HT-29 (cell line): Measurements from ENCODE around the gene ZDHHC21. TPM values are rescaled to one million over a fixed set of nuclear protein-coding genes. Genes with fewer than 3 reads are reported as not detected.

Experiments used
- DNase-seq: peaks from one replicate; pipeline ENCODE4 v3.0.0-alpha.2; 2015; ENCODE audit warnings: low spot score
- total RNA-seq: library from RNA; depleted of rRNA; stranded (reverse); fragments of >200 nt; shearing (Covaris generic); gene quantifications from 2 replicates; pipeline ENCODE4 v1.2.3, GENCODE V29; 2014; rRNA removed

The ZDHHC21 gene
- total RNA-seq, result 5.2 and 6.1 TPM in 2 replicates

- peak; percentile 58 for DNase-seq
Measured at GRCh38 chr9:14693251-14693861, at the start of gene ZDHHC21. TSS of gene ZDHHC21 (minus strand) at chr9:14693432. CDS start at chr9:14674340, 19,092 bp downstream.

GRCh38 chr9:14741369-14741768 lies 48.1 kb upstream of the ZDHHC21 start:
- no peak for DNase-seq

GRCh38 chr9:14733133-14733532 lies 39.9 kb upstream of the ZDHHC21 start:
- no peak for DNase-seq

- no peak for DNase-seq
Measured at GRCh38 chr9:14731294-14731981, 38.2 kb upstream of the ZDHHC21 start.

- DNase-seq, result no peak
Measured at GRCh38 chr9:14730461-14730898, 37.2 kb upstream of the ZDHHC21 start.

GRCh38 chr9:14723301-14723700 lies 30.1 kb upstream of the ZDHHC21 start:
- no peak for DNase-seq

GRCh38 chr9:14722391-14723035 lies 29.3 kb upstream of the ZDHHC21 start, which contains the start of gene CER1:
TSS of gene CER1 (minus strand) at chr9:14722733. CDS start at chr9:14722672, 61 bp downstream.
- DNase-seq, result no peak

- DNase-seq, result no peak
Measured at GRCh38 chr9:14719231-14719923, 26.1 kb upstream of the ZDHHC21 start.

GRCh38 chr9:14715102-14715501 lies 21.9 kb upstream of the ZDHHC21 start:
- DNase-seq, result no peak

GRCh38 chr9:14713187-14713767 lies 20.0 kb upstream of the ZDHHC21 start:
- no peak for DNase-seq

GRCh38 chr9:14710804-14711203 lies 17.6 kb upstream of the ZDHHC21 start:
- no peak for DNase-seq

GRCh38 chr9:14706530-14707140 lies 13.4 kb upstream of the ZDHHC21 start:
- DNase-seq, result no peak

- no peak for DNase-seq
Measured at GRCh38 chr9:14705079-14705478, 11.8 kb upstream of the ZDHHC21 start.

GRCh38 chr9:14704281-14704680 lies 11.0 kb upstream of the ZDHHC21 start:
- no peak for DNase-seq

- DNase-seq, result no peak
Measured at GRCh38 chr9:14702200-14702720, 9.0 kb upstream of the ZDHHC21 start.

GRCh38 chr9:14692470-14693250 lies 572 bp downstream of the ZDHHC21 start:
- DNase-seq, result peak; percentile 41

- DNase-seq, result no peak
Measured at GRCh38 chr9:14690948-14691730, 2.1 kb downstream of the ZDHHC21 start.

- DNase-seq, result no peak
Measured at GRCh38 chr9:14687042-14687719, 6.1 kb downstream of the ZDHHC21 start.

- no peak for DNase-seq
Measured at GRCh38 chr9:14686168-14686567, 7.1 kb downstream of the ZDHHC21 start.
